ENCODE data around the gene REXO5. TPM values are rescaled to one million over a fixed set of nuclear protein-coding genes. Genes with fewer than 3 reads are reported as not detected.

REXO5 gene
- total and polyA plus RNA-seq, 9 of the 15 experiments (the other 6 are each of a cell fraction or from before 2014, with no cell fraction given) = 10.5 to 45.1 (median 25.4) TPM

DNA sequence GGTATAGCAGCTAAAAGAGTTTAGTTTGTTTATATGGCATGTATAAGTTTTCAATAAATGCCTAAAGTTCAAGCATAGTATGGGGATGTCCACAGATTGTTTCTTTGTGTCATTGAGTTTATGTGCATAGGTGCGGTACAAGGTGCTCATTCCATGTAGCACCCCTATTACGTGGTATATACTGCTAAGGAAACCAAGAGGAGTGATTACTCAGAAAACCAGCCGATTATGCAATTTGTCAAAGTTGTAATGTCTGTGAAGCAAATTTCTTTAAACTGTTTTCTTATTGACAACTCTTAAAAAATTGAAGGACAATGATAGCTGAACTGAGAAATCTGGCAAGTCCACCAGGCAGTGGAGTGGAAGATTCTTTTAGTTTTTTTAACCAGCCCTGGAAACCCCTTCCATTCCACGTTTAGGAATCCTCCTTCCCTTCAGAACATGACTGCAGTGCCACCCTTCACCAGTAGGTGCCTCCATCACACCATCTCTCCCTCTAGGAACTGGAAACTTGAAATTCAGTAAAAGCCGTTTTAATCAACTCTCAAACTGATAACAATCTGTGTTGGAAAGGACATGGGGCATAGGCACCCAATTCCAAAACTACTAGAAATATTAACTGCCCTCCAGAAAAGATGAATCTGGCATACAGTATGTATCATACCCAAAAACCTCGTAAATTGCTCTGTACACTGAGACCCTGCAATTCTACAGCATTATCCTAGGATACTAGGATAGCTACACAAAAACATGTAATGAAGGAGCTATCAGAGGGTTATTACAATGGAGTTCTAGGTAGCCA lies 43.5 kb downstream of the REXO5 start (continued):
- TF ChIP-seq GTF3C2 (IDR thresholded peaks at IDR 0.05; ENCODE audit: borderline replicate concordance, extremely low read depth, insufficient read length) (no peak), RREB1 (CRISPR knock-in tag; IDR thresholded peaks at IDR 0.05) (no peak), CREM (IDR thresholded peaks at IDR 0.05; ENCODE audit: low read depth) (0 out of 2 replicates have a peak, but pooled peaks have one; percentile 24), RAD51 (IDR thresholded peaks at IDR 0.05; ENCODE audit: borderline replicate concordance, low read depth) (0 out of 2 replicates have a peak, but pooled peaks have one; percentile 9), ZNF274 (IDR thresholded peaks at IDR 0.05; ENCODE audit: borderline replicate concordance, low read depth, low read length) (no peak), NR1H2 (CRISPR knock-in tag; IDR thresholded peaks at IDR 0.05) (no peak), ATF6 (CRISPR knock-in tag; IDR thresholded peaks at IDR 0.05) (no peak), ZNF174 (CRISPR knock-in tag; IDR thresholded peaks at IDR 0.05) (no peak), CEBPG (CRISPR knock-in tag; IDR thresholded peaks at IDR 0.05) (peak; percentile 42), CEBPG (tag; conservative IDR thresholded peaks at IDR 0.05 in 1 of 2, IDR thresholded peaks at IDR 0.05 in 1 of 2) (peak; percentile 77 to 91), JUNB (CRISPR knock-in tag; conservative IDR thresholded peaks at IDR 0.05) (no peak), ATF7 (IDR thresholded peaks at IDR 0.05) (no peak), FOXA1 (IDR thresholded peaks at IDR 0.05; ENCODE audit: borderline replicate concordance) (no peak), RBM17 (IDR thresholded peaks at IDR 0.05; ENCODE audit: borderline replicate concordance, low read depth, low read length) (no peak), ADNP (tag; IDR thresholded peaks at IDR 0.05) (no peak), SP1 (CRISPR knock-in tag; IDR thresholded peaks at IDR 0.05) (0 out of 2 replicates have a peak, but pooled peaks have one; percentile 26), CC2D1A (IDR thresholded peaks at IDR 0.05) (peak; percentile 80), IRF2 (CRISPR knock-in tag; IDR thresholded peaks at IDR 0.05) (no peak)
